Suprapubic skin (tissue), 4 donors: ENCODE data around the gene NPC1L1. TPM values are rescaled to one million over a fixed set of nuclear protein-coding genes. Genes with fewer than 3 reads are reported as not detected.

Experiments
- DNase-seq, 2 donors: peaks; one replicate each; pipeline ENCODE4 v3.0.0-alpha.2; 2019; ENCODE audit warnings: low spot score in 2 of 2
- H3K27ac ChIP-seq: fragments of 200-600 bp; sonication (generic); one replicate; pipeline ENCODE4 v1.5.1; 2019
- H3K27me3 ChIP-seq: fragments of 200-600 bp; sonication (generic); one replicate; pipeline ENCODE4 v1.5.1; 2019
- H3K36me3 ChIP-seq: fragments of 200-600 bp; sonication (generic); one replicate; pipeline ENCODE4 v1.5.1; 2019
- H3K4me1 ChIP-seq: fragments of 200-600 bp; sonication (generic); one replicate; pipeline ENCODE4 v1.5.1; 2019
- H3K4me3 ChIP-seq: fragments of 200-600 bp; sonication (generic); one replicate; pipeline ENCODE4 v1.5.1; 2019; ENCODE audit warnings: mild to moderate bottlenecking
- H3K9me3 ChIP-seq: fragments of 200-600 bp; sonication (generic); one replicate; pipeline ENCODE4 v1.5.1; 2019
- CTCF ChIP-seq, 2 donors: fragments of 200-600 bp in 1 of 2; fragments of 450-650 bp in 1 of 2; sonication (generic) in 1 of 2; IDR thresholded peaks; one replicate each; pipeline ENCODE4 v1.5.1; 2016 to 2019; ENCODE audit warnings: antibody characterized with exemption in 2 of 2, mild to moderate bottlenecking in 1 of 2, moderate library complexity in 1 of 2
- EP300 ChIP-seq: sonication (generic); formaldehyde crosslinking; IDR thresholded peaks from one replicate; pipeline ENCODE4 v1.6.1; 2017; ENCODE audit warnings: antibody characterized with exemption
- POLR2A ChIP-seq, 2 donors: fragments of 450-650 bp; IDR thresholded peaks; one replicate each; pipeline ENCODE4 v1.6.1; 2017; ENCODE audit warnings: antibody characterized with exemption in 2 of 2, mild to moderate bottlenecking in 2 of 2, moderate library complexity in 2 of 2
- POLR2AphosphoS5 ChIP-seq, 3 donors: sonication (generic); formaldehyde crosslinking; IDR thresholded peaks; one replicate each; pipeline ENCODE4 v1.6.1; 2017; ENCODE audit warnings: antibody characterized with exemption in 3 of 3
- WGBS: methylation state at CpG from one replicate; pipeline ENCODE4 v1.1.5; 2018; 5-methylcytosine and 5-hydroxymethylcytosine counted together
- total RNA-seq, 4 donors: library from RNA; depleted of rRNA; stranded (reverse); fragments of >200 nt; gene quantifications; one replicate each; pipeline ENCODE4 v1.1.0, GENCODE V29; 2016

The NPC1L1 gene
- total RNA-seq, 4 donors from 2014 or later, result 0.24 TPM; not detected in 3

DNA sequence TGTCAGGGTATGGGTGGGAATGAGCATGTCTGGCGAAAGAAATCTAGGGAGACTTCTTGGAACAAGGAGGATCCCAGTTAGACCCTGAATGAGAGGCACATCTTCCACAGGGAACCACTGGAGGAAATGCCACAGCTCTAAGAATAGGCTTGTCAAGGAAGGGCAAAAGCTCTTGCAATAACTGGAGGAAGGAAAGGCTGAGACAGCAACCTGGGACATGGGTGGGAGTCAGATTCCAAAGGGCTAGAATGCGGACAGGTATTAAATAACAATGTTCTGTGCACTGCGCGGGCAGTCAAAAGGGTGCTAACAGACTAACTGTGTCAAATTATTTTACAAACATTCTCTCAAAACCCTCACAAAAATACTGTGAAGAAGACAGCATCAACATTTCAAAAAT is 55.1 kb downstream of the NPC1L1 start:
- Histone ChIP-seq H3K9me3 (no peaks in the 10 kb centered on the region), H3K4me1 (peaks cover 48% of the 10 kb centered on the region), H3K27me3 (no peaks in the 10 kb centered on the region), H3K27ac (no peak overlapping the region), H3K4me3 (no peak overlapping the region), H3K36me3 (peaks cover 41% of the 10 kb centered on the region)
- TF ChIP-seq POLR2AphosphoS5 (IDR thresholded peaks at IDR 0.05), result no peak
- no peak for TF ChIP-seq EP300
- TF ChIP-seq POLR2A (IDR thresholded peaks at IDR 0.05), result no peak
- no peak for TF ChIP-seq CTCF (IDR thresholded peaks at IDR 0.05)
- WGBS, result 88% methylated on average over 4 of the region's 4 CpGs
- DNase-seq, result no peak

DNA sequence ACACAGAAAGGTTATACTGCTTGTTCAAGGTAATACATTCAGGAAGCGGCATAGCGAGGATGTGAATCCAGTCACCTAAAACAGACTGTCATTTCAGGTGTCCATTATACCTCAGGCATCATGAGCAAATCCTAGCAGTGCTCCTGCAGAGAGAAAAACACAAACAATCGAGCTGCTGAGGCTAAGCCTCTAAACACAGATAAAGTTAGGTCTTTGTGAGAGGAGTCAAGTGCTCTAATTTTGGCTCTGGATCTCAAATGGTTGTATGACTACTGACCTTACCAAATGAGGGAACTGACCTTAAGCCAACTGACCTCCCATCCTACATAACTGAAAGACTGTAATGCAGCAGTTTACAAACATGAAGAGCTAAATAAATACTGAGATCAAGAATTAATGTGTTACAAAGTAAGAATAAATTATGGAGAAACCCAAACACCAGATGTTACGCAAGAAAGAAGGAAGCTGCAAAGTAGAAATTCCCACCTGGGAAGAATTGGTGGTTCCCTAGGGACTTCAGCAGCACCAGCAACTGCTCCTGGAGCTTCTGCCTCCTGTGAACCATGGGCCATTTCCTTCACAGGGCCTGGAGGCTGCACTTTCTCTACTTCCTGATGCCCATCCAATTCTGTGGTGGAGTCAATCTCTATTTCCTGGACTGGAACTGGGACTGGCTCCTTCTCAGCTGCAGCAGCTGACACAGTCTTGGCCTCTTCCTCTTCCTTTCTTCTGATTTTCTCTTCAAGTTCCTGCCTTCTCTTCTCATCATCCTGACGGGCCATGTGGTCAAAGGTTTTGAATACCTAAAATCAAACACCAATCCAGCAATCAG is 56.4 kb downstream of the NPC1L1 start:
- no peak overlapping the region for H3K4me3 ChIP-seq
- no peaks in the 10 kb centered on the region for H3K9me3 ChIP-seq
- WGBS, result 92% methylated on average over 5 of the region's 5 CpGs
- peaks cover 46% of the 10 kb centered on the region for H3K4me1 ChIP-seq
- peaks cover 46% of the 10 kb centered on the region for H3K36me3 ChIP-seq
- H3K27me3 ChIP-seq, result no peaks in the 10 kb centered on the region
- DNase-seq, result no peak
- H3K27ac ChIP-seq, result no peak overlapping the region
- TF ChIP-seq POLR2A (IDR thresholded peaks at IDR 0.05) (no peak), CTCF (IDR thresholded peaks at IDR 0.05) (no peak), EP300 (no peak), POLR2AphosphoS5 (IDR thresholded peaks at IDR 0.05) (no peak)

DNA sequence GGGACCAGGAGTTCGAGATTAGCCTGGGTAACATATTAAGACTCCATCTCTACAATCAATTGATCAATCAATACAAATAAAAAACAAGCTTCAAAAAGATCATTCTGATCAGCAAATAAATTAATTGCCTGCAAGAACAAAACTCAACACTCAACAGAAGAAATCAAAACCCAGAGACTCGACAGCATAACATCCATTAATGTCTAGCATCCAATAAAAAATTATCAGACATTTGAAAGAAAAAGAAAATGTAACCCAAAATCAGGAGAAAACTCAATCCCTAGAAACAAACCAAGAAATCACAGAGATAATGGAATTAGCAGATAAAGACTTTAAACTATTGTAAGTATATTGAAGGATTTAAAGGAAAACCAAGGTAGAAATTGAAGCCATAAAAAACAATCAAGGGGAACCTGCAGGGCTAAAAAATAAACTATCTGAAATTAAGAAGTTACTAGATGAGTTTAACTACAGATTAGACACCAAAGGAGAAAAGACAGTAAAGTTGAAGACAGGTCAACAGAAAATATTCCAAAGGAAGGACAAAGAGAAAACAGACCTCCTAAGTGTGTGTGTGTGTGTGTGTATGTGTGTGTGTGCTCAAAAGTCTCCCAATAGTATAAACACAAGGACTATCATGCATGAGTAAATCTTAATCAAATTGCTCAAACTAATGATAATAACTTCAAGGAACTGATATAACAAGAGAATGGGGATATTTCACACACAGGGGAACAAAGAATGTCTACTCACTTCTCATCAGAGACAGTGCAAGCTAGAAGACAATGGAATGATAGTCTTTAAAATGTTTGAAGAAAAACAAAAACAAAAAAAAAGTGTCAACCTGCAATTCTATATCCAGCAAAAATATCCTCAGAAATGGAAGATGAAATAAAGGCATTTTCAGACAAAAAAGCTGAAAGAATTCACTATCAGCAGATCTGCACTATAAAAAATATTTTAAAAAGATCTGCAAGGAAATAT is 58.3 kb downstream of the NPC1L1 start:
- 95% methylated on average over 2 of the region's 2 CpGs for WGBS
- H3K27me3 ChIP-seq, result no peaks in the 10 kb centered on the region
- no peak for TF ChIP-seq CTCF (IDR thresholded peaks at IDR 0.05)
- no peak for TF ChIP-seq POLR2A (IDR thresholded peaks at IDR 0.05)
- no peak for TF ChIP-seq POLR2AphosphoS5 (IDR thresholded peaks at IDR 0.05)
- H3K36me3 ChIP-seq, result peaks cover 65% of the 10 kb centered on the region
- no peak overlapping the region for H3K27ac ChIP-seq
- no peaks in the 10 kb centered on the region for H3K9me3 ChIP-seq
- no peak overlapping the region for H3K4me3 ChIP-seq
- no peak for DNase-seq
- H3K4me1 ChIP-seq, result peaks cover 29% of the 10 kb centered on the region

DNA sequence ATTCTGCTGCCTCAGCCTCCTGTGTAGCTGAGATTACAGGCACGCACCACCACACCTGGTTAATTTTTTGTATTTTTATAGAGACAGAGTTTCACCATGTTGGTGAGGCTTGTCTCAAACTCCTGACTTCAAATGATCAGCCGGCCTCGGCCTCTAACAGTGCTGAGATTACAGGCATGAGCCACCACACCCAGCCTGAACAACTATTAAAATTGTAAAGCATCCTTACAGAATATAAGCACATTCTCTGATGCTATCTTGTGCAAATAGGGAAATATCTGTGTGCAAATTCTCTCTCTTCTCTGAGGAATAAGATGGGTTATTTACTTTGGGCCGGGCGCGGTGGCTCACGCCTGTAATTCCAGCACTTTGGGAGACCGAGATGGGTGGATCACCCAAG is 63.2 kb downstream of the NPC1L1 start:
- Histone ChIP-seq H3K9me3 (no peaks in the 10 kb centered on the region), H3K36me3 (peaks cover 58% of the 10 kb centered on the region), H3K27ac (no peak overlapping the region), H3K27me3 (no peaks in the 10 kb centered on the region), H3K4me3 (no peak overlapping the region), H3K4me1 (peaks cover 6% of the 10 kb centered on the region)
- 95% methylated on average over 8 of the region's 8 CpGs for WGBS
- TF ChIP-seq EP300 (no peak), POLR2A (IDR thresholded peaks at IDR 0.05) (no peak), POLR2AphosphoS5 (IDR thresholded peaks at IDR 0.05) (no peak), CTCF (IDR thresholded peaks at IDR 0.05) (no peak)
- DNase-seq, result no peak
